Urinary bladder (tissue), 4 donors: ENCODE measurements around the gene SCN8A. TPM values are rescaled to one million over a fixed set of nuclear protein-coding genes. Genes with fewer than 3 reads are reported as not detected.
"Not testable (repeated sequence)": the region's sequence is repeated elsewhere in the genome, so short reads cannot be mapped to it uniquely, and the experiment has no call there.

Experiments
- DNase-seq: peaks from one replicate; pipeline ENCODE4 v3.0.0-alpha.2; 2015; ENCODE audit errors: extremely low spot score
- H3K27ac ChIP-seq: one replicate; pipeline ENCODE4 v1.5.1; 2013; ENCODE audit warnings: low read depth, mild to moderate bottlenecking, moderate library complexity
- H3K36me3 ChIP-seq: one replicate; pipeline ENCODE4 v1.6.1; 2013; ENCODE audit warnings: mild to moderate bottlenecking, moderate library complexity; ENCODE audit not compliant: insufficient read depth
- H3K4me1 ChIP-seq: one replicate; pipeline ENCODE4 v1.6.1; 2013; ENCODE audit warnings: mild to moderate bottlenecking, moderate library complexity; ENCODE audit not compliant: insufficient read depth
- H3K4me3 ChIP-seq: one replicate; pipeline ENCODE4 v1.5.1; 2013; ENCODE audit warnings: low read depth, low read length
- WGBS: extraction: QIAGEN DNeasy Blood & Tissue Kit; methylation state at CpG from one replicate; pipeline ENCODE4 v1.1.7; 2013; 5-methylcytosine and 5-hydroxymethylcytosine counted together
- polyA plus RNA-seq: library from polyadenylated mRNA; stranded (reverse); fragments of 200-250 nt; gene quantifications from one replicate; pipeline ENCODE4 v1.2.3, GENCODE V29; 2013
- total RNA-seq: library from RNA; depleted of rRNA; stranded (reverse); fragments of >200 nt; gene quantifications from one replicate; pipeline ENCODE4 v1.2.3, GENCODE V29; 2014
- donor health status: healthy with polysubstance abuse.
- donor health status: healthy.

SCN8A gene
- total and polyA plus RNA-seq, 2 donors: 0.23 to 2.6 TPM

- Histone ChIP-seq H3K4me1 (no peaks in the 10 kb centered on the region), H3K4me3 (no peak overlapping the region), H3K36me3 (no peaks in the 10 kb centered on the region), H3K27ac (no peak overlapping the region)
- no peak for DNase-seq
- 65% methylated on average over 11 of the region's 11 CpGs for WGBS
Measured at GRCh38 chr12:51827925-51828818, 237.1 kb downstream of the SCN8A start.

DNA sequence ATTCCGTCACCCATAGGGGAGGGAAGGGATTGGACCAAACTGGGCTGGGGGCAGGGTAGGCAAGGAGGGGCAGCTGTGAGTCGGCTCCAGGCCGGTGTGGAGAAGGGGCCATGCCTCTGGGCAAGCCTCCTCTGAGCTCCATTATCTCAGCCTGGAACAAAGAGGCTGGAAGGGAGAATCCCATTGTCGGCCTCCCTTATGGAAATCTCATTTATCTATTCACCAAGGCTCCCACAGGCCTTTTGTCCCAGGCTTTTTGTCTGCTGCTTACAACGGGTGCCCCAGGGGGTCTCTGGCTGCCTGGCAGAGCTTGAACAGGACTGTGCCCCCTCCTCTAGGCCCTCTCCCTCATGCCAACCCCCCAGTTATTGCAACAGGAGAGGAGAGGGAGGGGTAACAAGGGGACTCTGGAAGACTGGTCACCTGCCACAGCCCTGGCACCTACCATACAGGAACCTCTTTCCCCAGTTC lies 238.0 kb downstream of the SCN8A start:
- Histone ChIP-seq H3K4me3 (no peak overlapping the region), H3K36me3 (no peaks in the 10 kb centered on the region), H3K4me1 (no peaks in the 10 kb centered on the region), H3K27ac (no peak overlapping the region)
- WGBS: 65% methylated on average over 5 of the region's 5 CpGs
- DNase-seq: no peak

- H3K36me3 ChIP-seq: no peaks in the 10 kb centered on the region
- no peak overlapping the region for H3K4me3 ChIP-seq
- no peak overlapping the region for H3K27ac ChIP-seq
- 75% methylated on average over 1 of the region's 1 CpG for WGBS
- DNase-seq: no peak
- no peaks in the 10 kb centered on the region for H3K4me1 ChIP-seq
Measured at GRCh38 chr12:51829641-51830040, 238.6 kb downstream of the SCN8A start.

GRCh38 chr12:51831817-51832216 lies 240.8 kb downstream of the SCN8A start:
- H3K4me1 ChIP-seq, H3K27ac ChIP-seq, H3K36me3 ChIP-seq, DNase-seq, H3K4me3 ChIP-seq: not testable (repeated sequence)
- WGBS: 75% methylated on average over 5 of the region's 5 CpGs

GRCh38 chr12:51832354-51833107 lies 241.5 kb downstream of the SCN8A start:
- WGBS: 51% methylated on average over 10 of the region's 10 CpGs
- no peak for DNase-seq
- H3K27ac ChIP-seq: no peak overlapping the region
- no peaks in the 10 kb centered on the region for H3K36me3 ChIP-seq
- no peak overlapping the region for H3K4me3 ChIP-seq
- no peaks in the 10 kb centered on the region for H3K4me1 ChIP-seq

DNA sequence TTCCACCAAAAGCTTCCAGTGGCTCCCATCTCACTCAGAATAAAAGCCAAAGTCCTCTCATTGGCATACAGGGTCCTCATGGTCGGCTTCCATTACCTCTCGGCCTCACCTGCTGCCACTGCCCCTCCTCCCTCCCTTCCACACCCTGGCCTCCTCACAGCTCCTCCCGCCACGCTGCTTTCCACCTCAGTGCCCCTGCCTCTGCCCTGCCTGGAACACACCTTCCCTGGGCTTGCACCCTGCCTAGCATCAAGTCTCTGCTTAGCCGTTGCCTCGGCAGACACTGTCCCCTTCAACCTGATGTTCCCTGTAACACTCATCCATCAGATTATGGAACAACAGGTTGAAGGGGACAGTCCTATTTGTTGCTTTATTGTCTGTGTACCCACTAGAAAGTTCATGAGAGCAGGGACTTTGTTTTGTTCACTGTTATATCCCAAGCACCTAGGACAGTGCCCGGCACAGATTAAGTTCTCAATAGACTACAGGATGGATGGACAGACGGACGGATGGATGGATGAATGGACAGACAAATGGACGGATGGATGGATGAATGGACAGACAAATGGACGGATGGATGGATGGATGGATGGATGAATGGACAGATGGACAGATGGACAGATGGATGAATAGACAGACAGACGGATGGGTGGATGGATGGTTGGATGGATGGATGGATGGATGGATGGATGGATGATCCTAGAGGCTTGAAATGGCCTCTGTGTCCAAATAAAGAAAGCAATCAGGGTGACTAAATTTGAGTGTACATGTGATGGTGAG lies 242.6 kb downstream of the SCN8A start:
- H3K4me3 ChIP-seq: no peak overlapping the region
- 81% methylated on average over 12 of the region's 12 CpGs for WGBS
- no peaks in the 10 kb centered on the region for H3K36me3 ChIP-seq
- no peak overlapping the region for H3K27ac ChIP-seq
- DNase-seq: no peak
- H3K4me1 ChIP-seq: no peaks in the 10 kb centered on the region

- no peaks in the 10 kb centered on the region for H3K4me1 ChIP-seq
- H3K4me3 ChIP-seq: no peak overlapping the region
- H3K27ac ChIP-seq: no peak overlapping the region
- no peak for DNase-seq
- WGBS: 77% methylated on average over 11 of the region's 11 CpGs
- no peaks in the 10 kb centered on the region for H3K36me3 ChIP-seq
Measured at GRCh38 chr12:51834411-51834810, 243.4 kb downstream of the SCN8A start.

GRCh38 chr12:51836041-51836826 lies 245.2 kb downstream of the SCN8A start:
- no peak overlapping the region for H3K4me3 ChIP-seq
- no peak for DNase-seq
- no peak overlapping the region for H3K27ac ChIP-seq
- H3K4me1 ChIP-seq: no peaks in the 10 kb centered on the region
- H3K36me3 ChIP-seq: no peaks in the 10 kb centered on the region
- WGBS: 65% methylated on average over 13 of the region's 13 CpGs

- no peaks in the 10 kb centered on the region for H3K4me1 ChIP-seq
- 67% methylated on average over 6 of the region's 6 CpGs for WGBS
Measured at GRCh38 chr12:51836827-51837173, 245.8 kb downstream of the SCN8A start.

DNA sequence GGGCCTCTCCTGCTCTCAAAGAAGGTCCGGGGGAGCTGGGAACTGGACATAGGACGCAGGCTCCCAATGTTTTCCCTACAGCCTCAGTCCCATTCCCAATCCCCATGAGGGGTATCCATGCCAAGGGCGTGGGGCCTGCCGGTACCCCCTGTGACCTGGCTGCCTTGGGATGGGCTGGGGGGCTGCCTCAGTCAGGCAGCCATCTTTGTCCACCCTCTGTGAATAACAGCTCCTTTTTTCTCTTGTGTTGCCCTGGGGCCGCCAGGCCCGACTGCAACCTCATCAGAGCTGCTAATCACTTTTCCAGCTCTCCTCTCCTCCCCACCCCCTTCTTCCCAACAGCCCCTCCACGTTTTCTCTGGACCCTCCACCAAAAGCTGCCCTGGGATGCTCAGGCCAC lies 246.3 kb downstream of the SCN8A start:
- no peaks in the 10 kb centered on the region for H3K4me1 ChIP-seq
- DNase-seq: no peak
- H3K27ac ChIP-seq: no peak overlapping the region
- no peaks in the 10 kb centered on the region for H3K36me3 ChIP-seq
- no peak overlapping the region for H3K4me3 ChIP-seq
- WGBS: 72% methylated on average over 7 of the region's 7 CpGs

More at GRCh38 chr12:51836827-51837173, 245.8 kb downstream of the SCN8A start:
- H3K27ac ChIP-seq: no peak overlapping the region
- H3K36me3 ChIP-seq: no peaks in the 10 kb centered on the region
- DNase-seq: no peak
- H3K4me3 ChIP-seq: no peak overlapping the region

- H3K4me1 ChIP-seq: no peaks in the 10 kb centered on the region
- DNase-seq: no peak
Measured at GRCh38 chr12:51838036-51838435, 247.0 kb downstream of the SCN8A start.

DNA sequence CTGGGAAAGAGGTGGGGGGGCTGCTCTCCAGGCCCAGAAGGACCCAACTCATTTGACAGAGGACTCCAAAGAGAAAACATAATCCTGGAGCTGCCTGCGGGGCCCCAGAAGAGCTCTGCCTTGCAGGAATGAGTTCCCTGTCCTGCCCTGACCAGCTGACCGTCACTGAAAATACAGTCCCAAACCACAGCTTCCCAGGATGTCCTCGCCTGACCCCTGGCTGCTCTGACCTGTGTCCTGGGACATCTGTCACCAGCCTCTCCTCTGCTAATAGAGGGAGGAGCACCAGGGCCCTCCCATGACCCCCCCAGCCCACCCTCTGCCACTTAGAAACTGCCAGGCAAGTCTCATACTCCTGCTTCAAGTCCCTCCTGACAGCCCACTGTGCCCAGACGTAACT lies 247.7 kb downstream of the SCN8A start:
- Histone ChIP-seq H3K36me3 (no peaks in the 10 kb centered on the region), H3K4me3 (no peak overlapping the region), H3K4me1 (no peaks in the 10 kb centered on the region), H3K27ac (no peak overlapping the region)
- 69% methylated on average over 4 of the region's 4 CpGs for WGBS
- no peak for DNase-seq

More at GRCh38 chr12:51838036-51838435, 247.0 kb downstream of the SCN8A start:
- no peak overlapping the region for H3K27ac ChIP-seq
- 71% methylated on average over 4 of the region's 4 CpGs for WGBS
- no peak overlapping the region for H3K4me3 ChIP-seq
- no peaks in the 10 kb centered on the region for H3K36me3 ChIP-seq
